Sigmoid colon (tissue), 4 donors: ENCODE results near the gene SPRED3.

ENCODE experiments used
- CTCF ChIP-seq, 4 experiments: fragments of 450-650 bp in 3 of 4; fragments of 200-600 bp in 1 of 4; IDR thresholded peaks; one replicate each; pipeline ENCODE4 v1.5.1; 2016 to 2019; ENCODE audit warnings: antibody characterized with exemption in 4 of 4, mild to moderate bottlenecking in 3 of 4, moderate library complexity in 2 of 4
- EP300 ChIP-seq, 4 donors: sonication (generic); formaldehyde crosslinking; IDR thresholded peaks; one replicate each; pipeline ENCODE4 v1.6.1; 2017; ENCODE audit warnings: antibody characterized with exemption in 4 of 4
- POLR2A ChIP-seq, 2 donors: fragments of 450-650 bp; IDR thresholded peaks; one replicate each; pipeline ENCODE4 v1.6.1; 2016; ENCODE audit warnings: antibody characterized with exemption in 2 of 2, mild to moderate bottlenecking in 2 of 2, moderate library complexity in 2 of 2
- POLR2AphosphoS5 ChIP-seq, 4 donors: sonication (generic); formaldehyde crosslinking; IDR thresholded peaks; one replicate each; pipeline ENCODE4 v1.6.1; 2017; ENCODE audit warnings: antibody characterized with exemption in 4 of 4

DNA sequence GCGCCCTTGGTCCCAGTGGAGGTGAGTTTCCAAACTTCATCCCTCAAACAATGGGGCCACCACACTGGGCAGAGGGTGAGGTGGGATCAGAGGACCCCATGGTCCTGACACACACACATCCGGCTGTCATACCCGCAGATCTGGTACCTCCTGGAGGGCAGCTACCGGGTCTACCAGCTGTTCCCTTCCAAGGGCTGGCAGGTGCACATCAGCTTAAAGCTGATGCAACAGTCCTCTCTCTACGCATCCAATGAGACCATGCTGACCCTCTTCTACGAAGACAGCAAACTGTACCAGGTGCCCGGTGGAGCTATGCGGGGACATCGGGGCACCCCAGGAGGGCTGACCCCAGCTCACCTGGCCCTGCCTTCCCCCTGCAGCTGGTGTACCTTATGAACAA is 28.1 kb upstream of the SPRED3 start:
- no peak for TF ChIP-seq CTCF (IDR thresholded peaks at IDR 0.05)
- TF ChIP-seq POLR2A (IDR thresholded peaks at IDR 0.05), result no peak
- TF ChIP-seq POLR2AphosphoS5 (IDR thresholded peaks at IDR 0.05), result no peak
- TF ChIP-seq EP300 (IDR thresholded peaks at IDR 0.05), result no peak
